Neural cell (in vitro differentiated cells): ENCODE measurements around the gene ZFYVE19. TPM values are rescaled to one million over a fixed set of nuclear protein-coding genes. Genes with fewer than 3 reads are reported as not detected.

ENCODE experiments used
- H2AFZ ChIP-seq: fragments of 200-600, 300-800 bp; sonication (generic), shearing (Covaris generic); 2 replicates; pipeline ENCODE4 v1.6.0; 2014; ENCODE audit warnings: low read depth, mild to moderate bottlenecking, antibody characterized with exemption, low read length, moderate library complexity
- H3F3A ChIP-seq: fragments of 200-600 bp; shearing (Covaris generic); 2 replicates; pipeline ENCODE4 v1.6.1; 2016; ENCODE audit warnings: mild to moderate bottlenecking, moderate library complexity, mixed read lengths, antibody characterized with exemption, low read length; ENCODE audit not compliant: insufficient read depth, poor library complexity, severe bottlenecking
- H3K27ac ChIP-seq: fragments of 200-600, 300-800 bp; sonication (generic), shearing (Covaris generic); 2 replicates; pipeline ENCODE4 v1.5.1; 2014; ENCODE audit warnings: mild to moderate bottlenecking, low read length, moderate library complexity
- H3K27me3 ChIP-seq: fragments of 300-800, 200-600 bp; sonication (generic), shearing (Covaris generic); 2 replicates; pipeline ENCODE4 v1.6.0; 2014; ENCODE audit warnings: mild to moderate bottlenecking, low read depth, low read length, moderate library complexity; ENCODE audit not compliant: insufficient read depth
- H3K36me3 ChIP-seq: fragments of 300-800, 200-600 bp; sonication (generic), shearing (Covaris generic); 2 replicates; pipeline ENCODE4 v1.5.1; 2014; ENCODE audit warnings: mild to moderate bottlenecking, antibody characterized with exemption, low read length, moderate library complexity; ENCODE audit not compliant: insufficient read depth
- H3K4me2 ChIP-seq: fragments of 300-800, 200-600 bp; sonication (generic), shearing (Covaris generic); 2 replicates; pipeline ENCODE4 v1.6.0; 2014; ENCODE audit warnings: mild to moderate bottlenecking, low read length
- H3K4me3 ChIP-seq: fragments of 300-800, 200-600 bp; sonication (generic), shearing (Covaris generic); 2 replicates; pipeline ENCODE4 v1.5.1; 2014; ENCODE audit warnings: mild to moderate bottlenecking, low read length, moderate library complexity
- H3K79me2 ChIP-seq: fragments of 200-600 bp; shearing (Covaris generic); replicated peaks from 2 replicates; pipeline ENCODE4 v1.6.0; 2014; ENCODE audit warnings: mild to moderate bottlenecking, low read length, moderate library complexity; ENCODE audit not compliant: insufficient read depth
- H3K9ac ChIP-seq: fragments of 300-800, 200-600 bp; sonication (generic), shearing (Covaris generic); 2 replicates; pipeline ENCODE4 v1.6.1; 2016; ENCODE audit warnings: mild to moderate bottlenecking, low read length, mixed read lengths
- H3K9me2 ChIP-seq: fragments of 200-600 bp; shearing (Covaris generic); 2 replicates; pipeline ENCODE4 v1.6.1; 2016; ENCODE audit warnings: mild to moderate bottlenecking, low read length, mixed read lengths; ENCODE audit not compliant: insufficient read depth
- H3K9me3 ChIP-seq: fragments of 200-600, 300-800 bp; sonication (generic), shearing (Covaris generic); 2 replicates; pipeline ENCODE4 v1.6.1; 2016; ENCODE audit warnings: mild to moderate bottlenecking, mixed run types, low read length, moderate library complexity, mixed read lengths
- H4K20me1 ChIP-seq: fragments of 200-600 bp; shearing (Covaris generic); 2 replicates; pipeline ENCODE4 v1.6.1; 2016; ENCODE audit warnings: mild to moderate bottlenecking, mixed run types; ENCODE audit not compliant: insufficient read depth
- EP300 ChIP-seq: fragments of 450-650 bp; conservative IDR thresholded peaks from 2 replicates; pipeline ENCODE4 v1.6.1; 2014; ENCODE audit warnings: antibody characterized with exemption, mild to moderate bottlenecking, moderate library complexity; ENCODE audit not compliant: poor library complexity, severe bottlenecking
- EZH2 ChIP-seq: fragments of 200-600, 300-800 bp; shearing (Covaris generic), sonication (generic); IDR thresholded peaks from 2 replicates; pipeline ENCODE4 v1.6.1; 2014; ENCODE audit warnings: antibody characterized with exemption, low read length, borderline replicate concordance, mild to moderate bottlenecking; ENCODE audit not compliant: insufficient read depth, poor library complexity, severe bottlenecking
- MXI1 ChIP-seq: fragments of 450-650 bp; conservative IDR thresholded peaks from 2 replicates; pipeline ENCODE4 v1.6.1; 2014; ENCODE audit warnings: antibody characterized with exemption, mild to moderate bottlenecking; ENCODE audit not compliant: poor library complexity, severe bottlenecking
- POLR2AphosphoS5 ChIP-seq: IDR thresholded peaks from 2 replicates; pipeline ENCODE4 v1.6.1; 2012
- RAD21 ChIP-seq: fragments of 450-650 bp; conservative IDR thresholded peaks from 2 replicates; pipeline ENCODE4 v1.6.1; 2014; ENCODE audit warnings: antibody characterized with exemption, mild to moderate bottlenecking, moderate library complexity
- SMC3 ChIP-seq: fragments of 450-650 bp; conservative IDR thresholded peaks from 2 replicates; pipeline ENCODE4 v1.6.1; 2014; ENCODE audit warnings: antibody characterized with exemption, mild to moderate bottlenecking, moderate library complexity; ENCODE audit not compliant: poor library complexity
- TAF1 ChIP-seq: IDR thresholded peaks from 2 replicates; pipeline ENCODE4 v1.6.1; 2012; ENCODE audit warnings: low read depth
- polyA plus RNA-seq: library from polyadenylated mRNA; depleted of rRNA; stranded (reverse); fragments of >200 nt; gene quantifications from 2 replicates; pipeline ENCODE4 v1.2.3, GENCODE V29; 2014
- TF ChIP-seq, protein P1 (sequence below): fragments of 450-650 bp; IDR thresholded peaks from 2 replicates; pipeline ENCODE4 v1.5.1; 2014; ENCODE audit warnings: antibody characterized with exemption, mild to moderate bottlenecking, moderate library complexity; ENCODE audit not compliant: poor library complexity, severe bottlenecking
- TF ChIP-seq, protein P2 (sequence below): IDR thresholded peaks from 2 replicates; pipeline ENCODE4 v1.6.1; 2012; ENCODE audit warnings: borderline replicate concordance

Gene ZFYVE19
- polyA plus RNA-seq, 1 donor from 2014 or later: 48.2 TPM

DNA sequence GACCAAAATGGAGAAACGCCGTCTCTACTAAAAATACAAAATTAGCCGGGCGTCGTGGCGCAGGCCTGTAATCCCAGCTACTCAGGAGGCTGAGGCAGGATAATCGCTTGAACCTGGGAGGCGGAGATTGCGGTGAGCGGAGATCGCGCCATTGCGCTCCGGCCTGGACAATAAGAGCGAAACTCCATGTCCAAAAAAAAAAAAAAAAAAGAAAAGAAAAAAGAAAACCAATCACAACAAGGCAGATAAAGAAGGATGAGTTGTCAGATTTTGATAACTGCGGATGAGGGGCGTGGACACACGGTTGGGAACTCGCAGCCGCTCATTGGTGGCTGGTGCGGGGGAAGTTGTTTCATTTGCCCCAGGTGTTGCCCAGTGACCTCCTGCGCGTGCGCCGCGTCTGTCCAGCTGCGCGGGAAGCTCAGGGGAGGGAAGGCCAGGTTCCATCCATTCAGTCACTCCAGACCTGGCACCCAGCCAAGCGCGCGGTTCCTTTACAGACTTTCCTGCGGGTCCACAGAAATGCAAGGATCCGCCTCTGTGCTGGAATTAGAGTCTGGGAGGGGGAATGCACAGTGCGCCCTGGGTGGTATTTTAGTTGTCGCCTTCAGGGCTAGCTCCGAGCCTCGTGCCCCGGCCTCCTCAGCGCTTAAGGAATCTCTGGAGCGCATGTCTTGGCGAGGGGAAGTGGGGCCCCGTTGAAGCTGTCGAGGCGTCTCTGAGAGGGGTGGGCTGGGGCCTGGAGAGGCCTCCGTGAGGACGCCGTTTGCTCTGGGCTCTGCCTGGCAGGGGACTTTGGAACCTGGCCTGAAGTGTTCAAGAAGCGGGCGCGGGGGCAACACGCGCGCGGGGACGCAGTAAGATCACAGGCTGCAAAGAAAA, 43.7 kb upstream of the ZFYVE19 start:
- Histone ChIP-seq H3K9ac (peak overlapping the region; percentile 30), H3K79me2 (no peaks in the 10 kb centered on the region), H3K4me2 (no peak overlapping the region), H3K36me3 (no peaks in the 10 kb centered on the region), H3F3A (no peaks in the 10 kb centered on the region), H3K4me3 (peak overlapping the region; percentile 72), H3K9me3 (no peaks in the 10 kb centered on the region), H3K27me3 (peaks cover 21% of the 10 kb centered on the region), H3K27ac (no peak overlapping the region), H3K9me2 (no peaks in the 10 kb centered on the region), H2AFZ (peak overlapping the region; percentile 12), H4K20me1 (no peaks in the 10 kb centered on the region)
- no peak for TF ChIP-seq EZH2
- TF ChIP-seq RAD21: no peak
- no peak for TF ChIP-seq MXI1
- TF ChIP-seq, protein P1, sequence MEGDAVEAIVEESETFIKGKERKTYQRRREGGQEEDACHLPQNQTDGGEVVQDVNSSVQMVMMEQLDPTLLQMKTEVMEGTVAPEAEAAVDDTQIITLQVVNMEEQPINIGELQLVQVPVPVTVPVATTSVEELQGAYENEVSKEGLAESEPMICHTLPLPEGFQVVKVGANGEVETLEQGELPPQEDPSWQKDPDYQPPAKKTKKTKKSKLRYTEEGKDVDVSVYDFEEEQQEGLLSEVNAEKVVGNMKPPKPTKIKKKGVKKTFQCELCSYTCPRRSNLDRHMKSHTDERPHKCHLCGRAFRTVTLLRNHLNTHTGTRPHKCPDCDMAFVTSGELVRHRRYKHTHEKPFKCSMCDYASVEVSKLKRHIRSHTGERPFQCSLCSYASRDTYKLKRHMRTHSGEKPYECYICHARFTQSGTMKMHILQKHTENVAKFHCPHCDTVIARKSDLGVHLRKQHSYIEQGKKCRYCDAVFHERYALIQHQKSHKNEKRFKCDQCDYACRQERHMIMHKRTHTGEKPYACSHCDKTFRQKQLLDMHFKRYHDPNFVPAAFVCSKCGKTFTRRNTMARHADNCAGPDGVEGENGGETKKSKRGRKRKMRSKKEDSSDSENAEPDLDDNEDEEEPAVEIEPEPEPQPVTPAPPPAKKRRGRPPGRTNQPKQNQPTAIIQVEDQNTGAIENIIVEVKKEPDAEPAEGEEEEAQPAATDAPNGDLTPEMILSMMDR: no peak
- TF ChIP-seq TAF1: no peak
- TF ChIP-seq SMC3: no peak
- no peak for TF ChIP-seq POLR2AphosphoS5
- TF ChIP-seq EP300: no peak

DNA sequence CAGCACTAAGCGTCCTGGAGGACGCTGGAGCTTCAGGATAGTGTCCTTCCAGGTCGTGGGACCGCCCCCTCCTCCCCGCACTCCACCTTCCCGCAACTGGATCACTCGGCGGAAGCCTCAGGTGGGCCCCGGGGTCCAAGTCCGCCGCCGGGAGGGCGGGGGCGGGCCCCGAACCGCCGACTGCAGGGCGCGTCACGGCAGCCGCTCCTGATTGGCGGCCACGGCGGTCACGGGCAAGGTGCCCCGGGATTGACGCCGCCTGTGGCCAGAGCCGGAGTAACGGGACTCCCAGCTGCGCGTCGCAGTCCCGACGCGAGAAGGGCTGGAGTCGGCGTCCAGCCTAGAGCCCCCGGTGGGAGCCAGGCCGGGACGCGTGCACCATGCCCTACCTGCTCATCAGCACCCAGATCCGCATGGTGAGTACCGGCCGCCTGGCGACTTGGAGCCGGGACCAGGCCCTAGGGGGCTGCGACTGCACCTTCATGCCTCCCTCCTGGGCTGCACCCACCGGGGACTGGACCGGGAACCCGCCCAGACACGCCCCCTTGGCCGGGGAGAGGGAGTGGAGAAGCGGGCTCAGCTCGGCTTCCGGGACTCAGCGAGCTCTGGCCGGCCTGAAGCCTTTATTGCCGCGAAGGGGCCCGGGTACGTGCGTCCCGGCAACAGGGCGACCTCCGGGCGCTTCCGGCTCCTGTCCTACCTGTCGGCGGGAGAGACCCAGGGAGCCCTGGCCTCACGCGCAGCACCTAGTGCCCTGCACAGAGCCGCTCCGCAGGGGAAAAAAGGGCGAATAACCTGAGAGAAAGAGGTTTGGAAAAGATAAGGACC, 42.9 kb upstream of the ZFYVE19 start, which contains the start of gene GCHFR:
GCHFR (plus strand) TSS at position 268 of the 828 bp plus-strand sequence; CDS start at position 381, 113 bp downstream.
- no peaks in the 10 kb centered on the region for H3K9me3 ChIP-seq
- H3K9me2 ChIP-seq: no peaks in the 10 kb centered on the region
- H3K27me3 ChIP-seq: peaks cover 21% of the 10 kb centered on the region
- H3K9ac ChIP-seq: peak within 1 kb of the TSS; percentile 30
- H4K20me1 ChIP-seq: no peaks in the 10 kb centered on the region
- peak within 1 kb of the TSS; percentile 72 for H3K4me3 ChIP-seq
- H3K36me3 ChIP-seq: no peaks in the 10 kb centered on the region
- no peaks in the 10 kb centered on the region for H3K79me2 ChIP-seq
- no peaks in the 10 kb centered on the region for H3F3A ChIP-seq
- peak within 1 kb of the TSS; percentile 12 for H2AFZ ChIP-seq
- no peak within 1 kb of the TSS for H3K4me2 ChIP-seq
- no peak within 1 kb of the TSS for H3K27ac ChIP-seq
- no peak for TF ChIP-seq EZH2
- peak; percentile 16 for TF ChIP-seq RAD21
- no peak for TF ChIP-seq SMC3
- TF ChIP-seq MXI1: peak; percentile 50
- TF ChIP-seq POLR2AphosphoS5: peak; percentile 7
- no peak for TF ChIP-seq TAF1
- no peak for TF ChIP-seq EP300
- TF ChIP-seq, protein P2, sequence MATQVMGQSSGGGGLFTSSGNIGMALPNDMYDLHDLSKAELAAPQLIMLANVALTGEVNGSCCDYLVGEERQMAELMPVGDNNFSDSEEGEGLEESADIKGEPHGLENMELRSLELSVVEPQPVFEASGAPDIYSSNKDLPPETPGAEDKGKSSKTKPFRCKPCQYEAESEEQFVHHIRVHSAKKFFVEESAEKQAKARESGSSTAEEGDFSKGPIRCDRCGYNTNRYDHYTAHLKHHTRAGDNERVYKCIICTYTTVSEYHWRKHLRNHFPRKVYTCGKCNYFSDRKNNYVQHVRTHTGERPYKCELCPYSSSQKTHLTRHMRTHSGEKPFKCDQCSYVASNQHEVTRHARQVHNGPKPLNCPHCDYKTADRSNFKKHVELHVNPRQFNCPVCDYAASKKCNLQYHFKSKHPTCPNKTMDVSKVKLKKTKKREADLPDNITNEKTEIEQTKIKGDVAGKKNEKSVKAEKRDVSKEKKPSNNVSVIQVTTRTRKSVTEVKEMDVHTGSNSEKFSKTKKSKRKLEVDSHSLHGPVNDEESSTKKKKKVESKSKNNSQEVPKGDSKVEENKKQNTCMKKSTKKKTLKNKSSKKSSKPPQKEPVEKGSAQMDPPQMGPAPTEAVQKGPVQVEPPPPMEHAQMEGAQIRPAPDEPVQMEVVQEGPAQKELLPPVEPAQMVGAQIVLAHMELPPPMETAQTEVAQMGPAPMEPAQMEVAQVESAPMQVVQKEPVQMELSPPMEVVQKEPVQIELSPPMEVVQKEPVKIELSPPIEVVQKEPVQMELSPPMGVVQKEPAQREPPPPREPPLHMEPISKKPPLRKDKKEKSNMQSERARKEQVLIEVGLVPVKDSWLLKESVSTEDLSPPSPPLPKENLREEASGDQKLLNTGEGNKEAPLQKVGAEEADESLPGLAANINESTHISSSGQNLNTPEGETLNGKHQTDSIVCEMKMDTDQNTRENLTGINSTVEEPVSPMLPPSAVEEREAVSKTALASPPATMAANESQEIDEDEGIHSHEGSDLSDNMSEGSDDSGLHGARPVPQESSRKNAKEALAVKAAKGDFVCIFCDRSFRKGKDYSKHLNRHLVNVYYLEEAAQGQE: no peak
- TF ChIP-seq, protein P1: peak; percentile 55
